SK-N-MC (cell line): ENCODE measurements around the gene CARMIL1.

ENCODE experiments used
- EZH2 ChIP-seq: fragments of 200-600 bp; sonication (generic); IDR thresholded peaks from one replicate; pipeline ENCODE4 v1.6.1; 2017; ENCODE audit warnings: antibody characterized with exemption
- POLR2AphosphoS5 ChIP-seq: IDR thresholded peaks from 2 replicates; pipeline ENCODE4 v1.6.1; 2012; ENCODE audit warnings: mild to moderate bottlenecking, low read depth, low read length, borderline replicate concordance

DNA sequence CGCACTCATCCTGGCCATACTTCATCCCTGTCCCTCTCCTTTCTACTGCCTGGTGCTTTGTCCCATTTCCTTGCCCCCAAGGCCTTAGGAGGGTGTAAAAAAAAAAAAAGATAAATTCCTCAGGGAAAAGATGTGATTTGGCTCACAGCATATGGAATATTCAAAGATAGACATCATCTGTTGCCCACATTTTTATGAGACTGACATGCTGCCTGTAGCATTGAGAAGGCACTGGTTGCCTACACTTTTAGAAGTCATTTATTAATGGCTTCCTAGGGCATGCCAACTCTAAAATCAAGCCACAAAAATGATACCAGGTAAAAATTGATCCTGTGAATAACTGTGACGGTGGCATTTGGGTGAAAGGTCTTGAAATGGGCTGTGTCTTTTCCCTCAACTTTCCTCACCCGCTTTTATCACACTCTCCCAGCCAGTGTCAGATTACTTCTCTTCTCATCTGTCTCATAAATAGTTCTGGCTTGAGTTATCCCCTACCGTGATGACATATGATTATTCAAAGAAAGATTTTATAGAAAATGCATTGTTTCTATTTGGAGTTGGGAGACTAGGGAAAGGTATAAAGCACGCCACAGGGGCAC lies 139.4 kb downstream of the CARMIL1 start:
- TF ChIP-seq EZH2 (no peak), POLR2AphosphoS5 (no peak)
